ENCODE measurements around the gene SULT2B1.

The SULT2B1 gene

DNA sequence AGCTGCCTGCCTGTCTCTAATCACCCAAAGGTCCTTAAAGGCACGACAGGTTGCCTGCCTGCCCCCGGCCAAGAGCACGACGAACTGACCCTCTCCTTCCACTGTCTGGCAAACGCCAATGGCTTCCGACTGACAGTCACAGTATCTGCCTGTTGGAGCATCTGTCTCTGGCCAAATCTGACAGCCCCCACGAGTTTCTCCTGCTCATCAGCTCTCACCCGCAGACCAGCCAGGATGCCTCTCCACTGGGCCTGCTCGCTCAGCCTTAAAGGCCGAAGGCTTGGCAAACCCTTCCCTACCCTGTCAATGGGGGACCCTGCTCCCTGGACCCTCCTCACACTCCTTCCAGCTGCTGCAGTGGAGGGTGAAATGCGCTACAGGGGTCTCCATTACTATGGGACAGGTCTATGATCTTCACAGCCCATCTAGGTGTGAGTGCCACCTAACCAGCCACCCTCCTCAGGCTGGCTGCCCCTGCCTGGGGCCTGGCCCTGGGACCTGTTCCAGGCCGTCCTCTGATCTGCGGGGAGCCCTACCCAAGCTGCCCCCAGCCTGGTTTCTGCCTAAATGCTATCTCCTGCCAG lies 62.0 kb downstream of the SULT2B1 start:
- DNase-seq (ENCODE audit: low read depth in 2 of 2): no peak
- TF ChIP-seq, protein P1, sequence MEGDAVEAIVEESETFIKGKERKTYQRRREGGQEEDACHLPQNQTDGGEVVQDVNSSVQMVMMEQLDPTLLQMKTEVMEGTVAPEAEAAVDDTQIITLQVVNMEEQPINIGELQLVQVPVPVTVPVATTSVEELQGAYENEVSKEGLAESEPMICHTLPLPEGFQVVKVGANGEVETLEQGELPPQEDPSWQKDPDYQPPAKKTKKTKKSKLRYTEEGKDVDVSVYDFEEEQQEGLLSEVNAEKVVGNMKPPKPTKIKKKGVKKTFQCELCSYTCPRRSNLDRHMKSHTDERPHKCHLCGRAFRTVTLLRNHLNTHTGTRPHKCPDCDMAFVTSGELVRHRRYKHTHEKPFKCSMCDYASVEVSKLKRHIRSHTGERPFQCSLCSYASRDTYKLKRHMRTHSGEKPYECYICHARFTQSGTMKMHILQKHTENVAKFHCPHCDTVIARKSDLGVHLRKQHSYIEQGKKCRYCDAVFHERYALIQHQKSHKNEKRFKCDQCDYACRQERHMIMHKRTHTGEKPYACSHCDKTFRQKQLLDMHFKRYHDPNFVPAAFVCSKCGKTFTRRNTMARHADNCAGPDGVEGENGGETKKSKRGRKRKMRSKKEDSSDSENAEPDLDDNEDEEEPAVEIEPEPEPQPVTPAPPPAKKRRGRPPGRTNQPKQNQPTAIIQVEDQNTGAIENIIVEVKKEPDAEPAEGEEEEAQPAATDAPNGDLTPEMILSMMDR (IDR thresholded peaks at IDR 0.05; ENCODE audit: low read depth, low read length): no peak
- no peak overlapping the region for H3K4me3 ChIP-seq (replicated peaks in 1 of 2; ENCODE audit: low read depth in 2 of 2, low read length in 2 of 2)

GRCh38 chr19:48614436-48615230 lies 62.7 kb downstream of the SULT2B1 start, which contains the start of gene FAM83E:
FAM83E (minus strand) TSS chr19:48615076; CDS start chr19:48613372, 1,704 bp downstream.
- no peak for DNase-seq (ENCODE audit: low read depth in 2 of 2)
- TF ChIP-seq, protein P1 (IDR thresholded peaks at IDR 0.05; ENCODE audit: low read depth, low read length): no peak
- H3K4me3 ChIP-seq (replicated peaks in 1 of 2; ENCODE audit: low read depth in 2 of 2, low read length in 2 of 2): no peak within 1 kb of the TSS

GRCh38 chr19:48615231-48616040 lies 63.5 kb downstream of the SULT2B1 start:
- DNase-seq (ENCODE audit: low read depth in 2 of 2): no peak
- TF ChIP-seq, protein P1 (IDR thresholded peaks at IDR 0.05; ENCODE audit: low read depth, low read length): no peak

DNA sequence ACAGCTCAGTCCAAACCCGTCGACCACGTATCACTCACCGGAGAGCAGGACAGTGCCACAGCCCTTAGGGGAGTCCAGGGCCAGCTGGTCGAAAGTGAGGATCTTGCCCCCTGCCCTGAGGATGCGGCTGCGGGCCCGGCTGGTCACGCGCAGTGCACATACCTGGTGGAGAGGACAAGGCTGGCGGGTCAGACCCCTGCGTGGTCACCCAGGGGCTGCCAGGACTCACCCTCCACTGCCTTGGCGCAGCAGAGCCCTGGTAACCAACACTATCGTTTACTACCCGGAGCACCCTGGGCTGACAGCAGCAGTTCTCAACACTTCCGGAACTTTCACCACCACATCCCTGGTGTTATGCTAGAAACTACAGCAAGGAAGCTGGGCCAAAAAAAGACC lies 64.1 kb downstream of the SULT2B1 start:
- TF ChIP-seq, protein P1 (IDR thresholded peaks at IDR 0.05; ENCODE audit: low read depth, low read length): no peak
- no peak for DNase-seq (ENCODE audit: low read depth in 2 of 2)
- H3K4me3 ChIP-seq (replicated peaks in 1 of 2; ENCODE audit: low read depth in 2 of 2, low read length in 2 of 2): no peak overlapping the region

More at GRCh38 chr19:48615231-48616040, 63.5 kb downstream of the SULT2B1 start:
- no peak overlapping the region for H3K4me3 ChIP-seq (replicated peaks in 1 of 2; ENCODE audit: low read depth in 2 of 2, low read length in 2 of 2)

DNA sequence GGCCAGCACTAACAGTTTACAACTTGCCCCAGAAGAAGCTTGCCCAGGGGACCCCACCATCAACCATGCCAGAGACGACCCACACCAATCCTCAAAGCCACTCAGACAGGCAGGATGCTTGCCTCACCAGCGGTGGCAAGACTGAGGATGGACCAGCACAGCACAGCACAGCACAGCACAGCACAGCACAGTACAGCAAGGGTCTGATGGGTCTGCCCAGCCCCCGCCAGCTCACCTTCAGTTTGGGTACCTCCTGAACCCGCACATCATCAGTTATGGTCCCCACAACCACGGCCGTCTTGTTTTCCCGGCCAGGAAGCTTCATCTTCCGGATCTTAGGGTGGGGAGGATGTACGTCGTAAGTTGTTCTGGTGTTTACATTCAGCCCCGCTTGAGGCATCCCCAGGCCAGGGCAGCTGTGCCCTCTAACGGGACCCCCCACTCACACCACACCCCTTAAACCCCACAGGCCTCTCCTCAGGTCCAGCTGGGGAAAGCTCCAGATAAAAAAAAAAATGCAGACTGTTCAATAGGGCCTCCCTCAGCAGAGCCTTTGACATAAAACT lies 64.6 kb downstream of the SULT2B1 start:
- TF ChIP-seq, protein P1 (IDR thresholded peaks at IDR 0.05; ENCODE audit: low read depth, low read length): no peak
- H3K4me3 ChIP-seq (replicated peaks in 1 of 2; ENCODE audit: low read depth in 2 of 2, low read length in 2 of 2): peak overlapping the region in 1 of 2 donors; percentile 66
- DNase-seq (ENCODE audit: low read depth in 2 of 2): no peak

DNA sequence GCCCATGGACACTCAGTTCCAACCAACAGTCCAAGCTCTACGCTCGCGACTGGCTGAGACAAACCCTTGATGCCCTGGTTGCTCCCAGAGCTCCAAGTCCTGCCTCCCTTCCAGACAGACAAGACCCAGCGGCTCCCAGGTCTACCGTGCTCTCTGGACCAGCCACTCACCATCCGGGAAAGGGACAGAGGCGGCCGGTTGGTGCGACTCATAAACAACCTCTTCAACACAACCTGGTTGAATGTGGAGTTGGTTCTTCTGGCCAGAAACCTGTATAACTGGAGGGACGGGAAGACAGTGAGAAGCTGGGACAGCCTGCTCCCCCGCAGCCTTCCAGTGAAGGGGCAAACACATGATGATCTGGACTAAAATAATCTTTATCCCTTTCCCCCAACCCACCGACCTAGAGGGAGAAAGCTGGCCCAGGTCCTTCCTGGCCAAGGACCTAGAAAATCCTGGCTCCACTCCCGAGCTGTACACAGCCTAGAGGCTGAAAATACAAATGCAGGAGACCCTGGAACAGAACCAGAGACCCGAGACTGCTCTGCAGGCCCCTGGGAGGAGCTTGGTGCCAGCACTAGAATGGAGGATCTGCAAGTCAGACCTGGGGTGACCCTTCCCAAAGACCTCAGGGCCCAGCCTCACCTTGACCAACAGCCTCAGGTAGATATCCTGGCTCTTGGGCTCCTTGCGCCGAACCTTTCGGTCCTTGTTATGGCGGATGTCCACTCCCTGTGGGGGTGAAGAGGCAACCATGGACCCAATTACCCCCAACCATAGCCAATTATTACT lies 65.4 kb downstream of the SULT2B1 start:
- peak overlapping the region; percentile 66 to 69 for H3K4me3 ChIP-seq (replicated peaks in 1 of 2; ENCODE audit: low read depth in 2 of 2, low read length in 2 of 2)
- DNase-seq (ENCODE audit: low read depth in 2 of 2): peak in 1 of 2 donors; percentile 68
- TF ChIP-seq, protein P1 (IDR thresholded peaks at IDR 0.05; ENCODE audit: low read depth, low read length): no peak
